H1 (cell line): ENCODE results near the gene LBP. TPM values are rescaled to one million over a fixed set of nuclear protein-coding genes. Genes with fewer than 3 reads are reported as not detected.

Source experiments
- CTCF ChIA-PET: fragments of 300-600 bp; sonication (Branson Sonifier 250); formaldehyde crosslinking; loops from one replicate; lab custom pipeline; 2021; ENCODE audit not compliant: partially characterized antibody; lab: Charles Lee
- POLR2A ChIA-PET: fragments of 300-600 bp; sonication (Branson Sonifier 250); formaldehyde crosslinking; loops from one replicate; lab custom pipeline; 2021; ENCODE audit warnings: inconsistent platforms; ENCODE audit not compliant: partially characterized antibody; lab: Charles Lee
- DNase-seq, 2 experiments: peaks; one replicate each; pipeline versions ENCODE4 v3.0.0 to v3.0.0-alpha.2; 2010 to 2022; ENCODE audit warnings: low spot score in 2 of 2, low read depth in 1 of 2, mixed read lengths in 1 of 2
- FAIRE-seq: peaks from 2 replicates; lab custom pipeline; 2011; peaks lifted over from hg19 to GRCh38; lab: Jason Lieb, UNC
- H2AFZ ChIP-seq: 2 replicates; pipeline ENCODE4 v1.8.1; 2012; ENCODE audit warnings: low read length, inconsistent platforms
- H2AK5ac ChIP-seq: 2 replicates; pipeline ENCODE4 v1.6.1; 2013; ENCODE audit warnings: low read depth, low read length
- H2BK120ac ChIP-seq: replicated peaks from 2 replicates; pipeline ENCODE3; 2013; ENCODE audit warnings: low read depth, low read length, inconsistent platforms
- H2BK12ac ChIP-seq: 2 replicates; pipeline ENCODE4 v1.6.1; 2013; ENCODE audit warnings: low read depth, low read length
- H2BK15ac ChIP-seq: 2 replicates; pipeline ENCODE4 v1.6.1; 2013; ENCODE audit warnings: low read length
- H2BK20ac ChIP-seq: 2 replicates; pipeline ENCODE4 v1.6.1; 2013; ENCODE audit warnings: low read length
- H2BK5ac ChIP-seq: 2 replicates; pipeline ENCODE4 v1.6.1; 2013; ENCODE audit warnings: low read depth, low read length
- H3K14ac ChIP-seq: 2 replicates; pipeline ENCODE4 v1.6.1; 2013; ENCODE audit warnings: inconsistent platforms; ENCODE audit not compliant: insufficient read length
- H3K18ac ChIP-seq: 2 replicates; pipeline ENCODE4 v1.6.1; 2013; ENCODE audit warnings: low read length; ENCODE audit errors: extremely low read depth
- H3K23ac ChIP-seq: 2 replicates; pipeline ENCODE4 v1.6.1; 2013; ENCODE audit warnings: inconsistent platforms; ENCODE audit not compliant: insufficient read length
- H3K23me2 ChIP-seq: 2 replicates; pipeline ENCODE4 v1.6.1; 2013; ENCODE audit warnings: low read depth, low read length
- H3K27ac ChIP-seq: 2 replicates; pipeline ENCODE4 v1.6.1; 2011; ENCODE audit warnings: low read depth, low read length, inconsistent platforms
- H3K27me3 ChIP-seq, 4 experiments: replicated peaks in 1 of 4; 1 replicate in 1 of 4; 2 replicates in 3 of 4; pipeline versions ENCODE4 v1.6.1 to v1.8.1; 2011 to 2013; ENCODE audit warnings: low read length in 3 of 4, mild to moderate bottlenecking in 3 of 4, inconsistent platforms in 2 of 4, mixed read lengths in 2 of 4, moderate library complexity in 1 of 4; ENCODE audit not compliant: control insufficient read depth in 3 of 4, insufficient read depth in 3 of 4; ENCODE audit errors: extremely low read depth in 1 of 4
- H3K36me3 ChIP-seq, 4 experiments: 2 replicates each; pipeline versions ENCODE4 v1.6.1 to v1.8.1; 2011 to 2013; ENCODE audit warnings: mild to moderate bottlenecking in 4 of 4, low read length in 3 of 4, moderate library complexity in 2 of 4, control low read depth in 1 of 4, inconsistent platforms in 1 of 4; ENCODE audit not compliant: insufficient read depth in 4 of 4, control insufficient read depth in 2 of 4
- H3K4ac ChIP-seq: replicated peaks from 2 replicates; pipeline ENCODE3; 2013; ENCODE audit warnings: low read length, low read depth, mixed read lengths, inconsistent platforms; ENCODE audit not compliant: insufficient read length
- H3K4me1 ChIP-seq, 4 experiments: replicated peaks in 1 of 4; 1 replicate in 1 of 4; 2 replicates in 3 of 4; pipeline versions ENCODE4 v1.6.1 to v1.8.1; 2011 to 2013; ENCODE audit warnings: low read length in 3 of 4, inconsistent platforms in 2 of 4, mixed read lengths in 1 of 4; ENCODE audit not compliant: insufficient read depth in 4 of 4, control insufficient read depth in 3 of 4
- H3K4me2 ChIP-seq, 2 experiments: 2 replicates each; pipeline versions ENCODE4 v1.6.1 to v1.8.1; 2011 to 2013; ENCODE audit warnings: low read depth in 2 of 2, low read length in 2 of 2, control low read depth in 1 of 2, inconsistent platforms in 1 of 2, mild to moderate bottlenecking in 1 of 2; ENCODE audit not compliant: insufficient read depth in 1 of 2
- H3K4me3 ChIP-seq, 4 experiments: fragments of 200-600, 300-600 bp in 1 of 4; sonication (generic), shearing (Covaris generic), sonication (Bioruptor Twin) in 1 of 4; 2 replicates each; pipeline versions ENCODE4 v1.5.1 to v1.8.1; 2011 to 2016; ENCODE audit warnings: low read length in 4 of 4, low read depth in 3 of 4, control low read depth in 2 of 4, inconsistent platforms in 2 of 4, mild to moderate bottlenecking in 2 of 4, mixed read lengths in 1 of 4, moderate library complexity in 1 of 4; ENCODE audit not compliant: insufficient read depth in 2 of 4; ENCODE audit errors: extremely low read depth in 1 of 4
- H3K56ac ChIP-seq: replicated peaks from 2 replicates; pipeline ENCODE3; 2013; ENCODE audit warnings: low read depth, mild to moderate bottlenecking, mixed read lengths, low read length, inconsistent platforms; ENCODE audit not compliant: insufficient read length
- H3K79me1 ChIP-seq: 2 replicates; pipeline ENCODE4 v1.6.1; 2013; ENCODE audit warnings: low read depth, low read length, control low read depth
- H3K79me2 ChIP-seq, 2 experiments: 2 replicates each; pipeline versions ENCODE4 v1.6.1 to v1.8.1; 2012 to 2013; ENCODE audit warnings: low read length in 2 of 2, mild to moderate bottlenecking in 2 of 2, inconsistent platforms in 1 of 2; ENCODE audit not compliant: insufficient read depth in 2 of 2, control insufficient read depth in 1 of 2
- H3K9ac ChIP-seq, 4 experiments: replicated peaks in 1 of 4; 1 replicate in 1 of 4; 2 replicates in 3 of 4; pipeline versions ENCODE4 v1.6.1 to v1.8.1; 2011 to 2013; ENCODE audit warnings: low read depth in 3 of 4, low read length in 3 of 4, control low read depth in 2 of 4, mild to moderate bottlenecking in 2 of 4, moderate library complexity in 2 of 4, inconsistent platforms in 1 of 4; ENCODE audit errors: extremely low read depth in 1 of 4
- H3K9me3 ChIP-seq, 2 experiments: 2 replicates each; pipeline versions ENCODE4 v1.6.1 to v1.8.1; 2012 to 2013; ENCODE audit warnings: mild to moderate bottlenecking in 2 of 2, moderate library complexity in 2 of 2, control low read depth in 1 of 2, inconsistent platforms in 1 of 2, low read depth in 1 of 2, low read length in 1 of 2, mixed read lengths in 1 of 2; ENCODE audit not compliant: insufficient read depth in 2 of 2
- H4K20me1 ChIP-seq, 2 experiments: replicated peaks in 1 of 2; 2 replicates each; pipeline versions ENCODE3 to v1.8.1; 2011 to 2013; ENCODE audit warnings: inconsistent platforms in 2 of 2, low read length in 2 of 2, mild to moderate bottlenecking in 1 of 2; ENCODE audit not compliant: insufficient read depth in 2 of 2, control insufficient read depth in 1 of 2
- H4K5ac ChIP-seq: 2 replicates; pipeline ENCODE4 v1.6.1; 2013; ENCODE audit warnings: low read length, low read depth, mixed read lengths, inconsistent platforms; ENCODE audit not compliant: insufficient read length
- H4K8ac ChIP-seq: 2 replicates; pipeline ENCODE4 v1.8.0; 2013; ENCODE audit warnings: mild to moderate bottlenecking, moderate library complexity, low read length, inconsistent platforms; ENCODE audit not compliant: insufficient read depth; ENCODE audit errors: extremely low read depth
- H4K91ac ChIP-seq: replicated peaks from 2 replicates; pipeline ENCODE3; 2013; ENCODE audit warnings: low read length, mixed read lengths, inconsistent platforms; ENCODE audit not compliant: insufficient read length
- CHD1 ChIP-seq: IDR thresholded peaks from 2 replicates; pipeline ENCODE4 v1.6.1; 2012; ENCODE audit warnings: low read depth, low read length, improper control_type of control experiment
- CREB1 ChIP-seq: IDR thresholded peaks from 2 replicates; pipeline ENCODE4 v1.6.1; 2012; ENCODE audit warnings: inconsistent platforms
- GABPA ChIP-seq: IDR thresholded peaks from 2 replicates; pipeline ENCODE4 v1.6.1; 2011; ENCODE audit warnings: mild to moderate bottlenecking, low read length, moderate library complexity, borderline replicate concordance; ENCODE audit not compliant: insufficient read depth
- KDM1A ChIP-seq: fragments of 200-600, 300-600 bp; sonication (generic); IDR thresholded peaks from 2 replicates; pipeline ENCODE4 v1.7.1; 2016; ENCODE audit warnings: mild to moderate bottlenecking, low read length, borderline replicate concordance
- PHF8 ChIP-seq: fragments of 200-600 bp; sonication (generic); conservative IDR thresholded peaks from 2 replicates; pipeline ENCODE4 v1.7.1; 2012; ENCODE audit warnings: low read depth, mild to moderate bottlenecking, inconsistent platforms, low read length, moderate library complexity
- RBBP5 ChIP-seq: IDR thresholded peaks from 2 replicates; pipeline ENCODE4 v1.7.1; 2012; ENCODE audit warnings: low read depth, mild to moderate bottlenecking, inconsistent platforms, low read length, moderate library complexity, borderline replicate concordance
- SP1 ChIP-seq: IDR thresholded peaks from 2 replicates; pipeline ENCODE4 v1.6.1; 2011; ENCODE audit warnings: low read depth, low read length
- USF2 ChIP-seq: IDR thresholded peaks from 2 replicates; pipeline ENCODE4 v1.6.1; 2011; ENCODE audit warnings: low read length, improper control_type of control experiment
- WGBS, 2 experiments: shearing (Covaris generic) in 1 of 2; methylation state at CpG; one replicate each; pipeline versions ENCODE4 v1.1.6 to v1.1.7; 2013 to 2015; ENCODE audit warnings: low lambda C conversion rate in 2 of 2, mixed read lengths in 2 of 2, inconsistent platforms in 1 of 2, low coverage in 1 of 2, missing lambda C conversion rate in 1 of 2; ENCODE audit not compliant: insufficient replicate concordance in 2 of 2, insufficient coverage in 1 of 2, insufficient read length in 1 of 2; ENCODE audit errors: extremely low coverage in 1 of 2, missing lambda C conversion rate in 1 of 2; 5-methylcytosine and 5-hydroxymethylcytosine counted together
- polyA plus RNA-seq, 7 experiments: library from polyadenylated mRNA; depleted of rRNA in 3 of 7; stranded (reverse) in 5 of 7; unstranded in 2 of 7; fragments of >200 nt in 5 of 7; fragments of 200-250 nt in 2 of 7; gene quantifications; 1 replicate in 5 of 7; 2 replicates in 1 of 7; 4 replicates in 1 of 7; pipeline versions ENCODE4 v1.2.1 to v1.2.3, GENCODE V29; 2011 to 2013; ENCODE audit warnings: missing spikeins in 2 of 7, mixed read lengths in 2 of 7
- total RNA-seq: library from RNA; stranded (reverse); fragmentation: NEBNext Ultra II Directional; extraction: Animal tissue kit (Norgen Biotek cat#: 25700); gene quantifications from 2 replicates; pipeline ENCODE4 v1.2.1, GENCODE V29; 2021

LBP gene
- total and polyA plus RNA-seq, 2 of the 8 experiments (the other 6 are each of a cell fraction or from before 2014, with no cell fraction given), result 0.60 to 0.63 TPM

- 72% methylated on average over 4 of the region's 4 CpGs; no CpG with 5 or more reads in 1 of the 2 experiments for WGBS, 2 experiments
- H3K36me3 ChIP-seq, result no peaks in the 10 kb centered on the region
- TF ChIP-seq PHF8 (no peak), USF2 (no peak), GABPA (no peak), SP1 (no peak), KDM1A (no peak), CHD1 (no peak), RBBP5 (no peak), CREB1 (no peak)
- H3K18ac ChIP-seq, result no peak overlapping the region
- H4K20me1 ChIP-seq, result no peaks in the 10 kb centered on the region
- H4K91ac ChIP-seq, result no peak overlapping the region
- no peaks in the 10 kb centered on the region; a peak in 1 of 7 replicates for H3K27me3 ChIP-seq
- no peak overlapping the region for H3K4me2 ChIP-seq
- no peak overlapping the region for H2AFZ ChIP-seq
- H3K4me3 ChIP-seq, result no peak overlapping the region
- H4K8ac ChIP-seq, result no peak overlapping the region; the same call in 1 of the 2 replicates
- H3K14ac ChIP-seq, result no peak overlapping the region
- H4K5ac ChIP-seq, result no peak overlapping the region
- H3K4me1 ChIP-seq, result no peaks in the 10 kb centered on the region
- H3K79me1 ChIP-seq, result no peaks in the 10 kb centered on the region
- H2BK120ac ChIP-seq, result no peak overlapping the region
- H3K23ac ChIP-seq, result no peak overlapping the region
- no peak overlapping the region for H2BK5ac ChIP-seq
- no peak overlapping the region for H2AK5ac ChIP-seq
- no peaks in the 10 kb centered on the region; a peak in 1 of 4 replicates for H3K9me3 ChIP-seq
- FAIRE-seq (no peak), DNase-seq (no peak)
- H2BK12ac ChIP-seq, result no peak overlapping the region
- no peaks in the 10 kb centered on the region for H3K23me2 ChIP-seq
- no peak overlapping the region for H2BK15ac ChIP-seq
- H3K56ac ChIP-seq, result no peak overlapping the region
- POLR2A ChIA-PET, result interaction anchor here (0.8 to 1.9 kb wide), 3 partner anchors 9 to 111 kb away, joined by 3 to 4 read pairs (median 4); no protein-coding TSS in a partner anchor
- no peak overlapping the region for H3K9ac ChIP-seq
- no peak overlapping the region for H3K27ac ChIP-seq
- no peak overlapping the region for H3K4ac ChIP-seq
- CTCF ChIA-PET, result interaction anchor here (0.6 to 2.5 kb wide), 10 partner anchors 15 to 253 kb away, joined by 3 to 10 read pairs (median 4); no protein-coding TSS in a partner anchor
- no peaks in the 10 kb centered on the region for H3K79me2 ChIP-seq
- no peak overlapping the region for H2BK20ac ChIP-seq
Observed at GRCh38 chr20:38308047-38308438, 38.2 kb upstream of the LBP start.
